HG02938 (cell line): Measurements from ENCODE around the gene KNTC1.
"Not testable (repeated sequence)": the region's sequence is repeated elsewhere in the genome, so short reads cannot be mapped to it uniquely, and the experiment has no call there.

Source experiments
- ATAC-seq: cut with Tn5 transposase; IDR thresholded peaks from one replicate; pipeline ENCODE4 v1.9.1; 2021; ENCODE audit warnings: mild to moderate bottlenecking, moderate library complexity; ENCODE audit not compliant: unreplicated experiment

Gene KNTC1, protein sequence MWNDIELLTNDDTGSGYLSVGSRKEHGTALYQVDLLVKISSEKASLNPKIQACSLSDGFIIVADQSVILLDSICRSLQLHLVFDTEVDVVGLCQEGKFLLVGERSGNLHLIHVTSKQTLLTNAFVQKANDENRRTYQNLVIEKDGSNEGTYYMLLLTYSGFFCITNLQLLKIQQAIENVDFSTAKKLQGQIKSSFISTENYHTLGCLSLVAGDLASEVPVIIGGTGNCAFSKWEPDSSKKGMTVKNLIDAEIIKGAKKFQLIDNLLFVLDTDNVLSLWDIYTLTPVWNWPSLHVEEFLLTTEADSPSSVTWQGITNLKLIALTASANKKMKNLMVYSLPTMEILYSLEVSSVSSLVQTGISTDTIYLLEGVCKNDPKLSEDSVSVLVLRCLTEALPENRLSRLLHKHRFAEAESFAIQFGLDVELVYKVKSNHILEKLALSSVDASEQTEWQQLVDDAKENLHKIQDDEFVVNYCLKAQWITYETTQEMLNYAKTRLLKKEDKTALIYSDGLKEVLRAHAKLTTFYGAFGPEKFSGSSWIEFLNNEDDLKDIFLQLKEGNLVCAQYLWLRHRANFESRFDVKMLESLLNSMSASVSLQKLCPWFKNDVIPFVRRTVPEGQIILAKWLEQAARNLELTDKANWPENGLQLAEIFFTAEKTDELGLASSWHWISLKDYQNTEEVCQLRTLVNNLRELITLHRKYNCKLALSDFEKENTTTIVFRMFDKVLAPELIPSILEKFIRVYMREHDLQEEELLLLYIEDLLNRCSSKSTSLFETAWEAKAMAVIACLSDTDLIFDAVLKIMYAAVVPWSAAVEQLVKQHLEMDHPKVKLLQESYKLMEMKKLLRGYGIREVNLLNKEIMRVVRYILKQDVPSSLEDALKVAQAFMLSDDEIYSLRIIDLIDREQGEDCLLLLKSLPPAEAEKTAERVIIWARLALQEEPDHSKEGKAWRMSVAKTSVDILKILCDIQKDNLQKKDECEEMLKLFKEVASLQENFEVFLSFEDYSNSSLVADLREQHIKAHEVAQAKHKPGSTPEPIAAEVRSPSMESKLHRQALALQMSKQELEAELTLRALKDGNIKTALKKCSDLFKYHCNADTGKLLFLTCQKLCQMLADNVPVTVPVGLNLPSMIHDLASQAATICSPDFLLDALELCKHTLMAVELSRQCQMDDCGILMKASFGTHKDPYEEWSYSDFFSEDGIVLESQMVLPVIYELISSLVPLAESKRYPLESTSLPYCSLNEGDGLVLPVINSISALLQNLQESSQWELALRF (N-terminal part only)

DNA sequence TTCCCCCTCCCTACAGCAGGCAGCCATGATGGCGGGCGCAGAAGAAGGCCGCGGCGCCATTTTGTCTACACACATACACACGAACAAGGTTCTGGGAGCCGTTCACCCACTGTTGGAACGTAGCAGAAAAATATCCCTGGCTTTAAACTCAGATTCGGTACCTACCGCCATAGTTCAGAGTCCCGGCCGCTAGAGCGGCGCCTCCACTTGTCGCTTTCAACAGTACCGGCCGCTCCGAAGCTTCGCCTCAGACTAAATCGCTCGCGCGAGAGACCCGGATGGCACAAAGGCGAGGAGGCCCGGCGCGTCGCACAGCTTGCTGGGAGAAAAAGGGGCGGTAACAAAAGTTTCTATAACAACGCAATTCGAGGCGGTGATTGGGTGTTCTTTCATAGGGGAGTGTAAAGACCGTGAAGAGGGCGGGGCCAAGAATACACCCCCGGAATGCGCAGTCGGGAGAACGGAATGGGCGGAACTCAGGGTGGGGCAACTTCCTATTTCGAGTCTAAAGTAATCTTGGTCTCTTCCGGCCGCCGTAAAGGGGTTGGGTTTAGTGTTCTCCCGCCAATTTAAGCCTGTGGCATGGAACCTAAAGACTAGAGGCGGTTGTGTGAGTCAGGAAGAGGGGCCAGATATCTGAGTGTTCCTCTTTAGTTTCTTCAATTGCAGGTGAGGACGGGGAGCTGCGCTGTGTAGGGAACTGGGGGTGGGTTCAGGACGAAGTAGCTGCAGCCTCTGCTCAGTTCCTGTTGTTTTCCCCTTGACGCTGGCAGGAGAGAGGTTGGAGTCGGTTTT lies at the start of gene KNTC1, which contains the start of gene RSRC2:
Gene KNTC1 (plus strand): TSS at position 567 of the 795 bp plus-strand sequence. CDS start 2,815 bp downstream, outside the sequence.
Gene RSRC2 (minus strand): TSS at position 254 of the 795 bp plus-strand sequence. CDS start 83 bp downstream, at position 171.
- peak; percentile 92 for ATAC-seq

DNA sequence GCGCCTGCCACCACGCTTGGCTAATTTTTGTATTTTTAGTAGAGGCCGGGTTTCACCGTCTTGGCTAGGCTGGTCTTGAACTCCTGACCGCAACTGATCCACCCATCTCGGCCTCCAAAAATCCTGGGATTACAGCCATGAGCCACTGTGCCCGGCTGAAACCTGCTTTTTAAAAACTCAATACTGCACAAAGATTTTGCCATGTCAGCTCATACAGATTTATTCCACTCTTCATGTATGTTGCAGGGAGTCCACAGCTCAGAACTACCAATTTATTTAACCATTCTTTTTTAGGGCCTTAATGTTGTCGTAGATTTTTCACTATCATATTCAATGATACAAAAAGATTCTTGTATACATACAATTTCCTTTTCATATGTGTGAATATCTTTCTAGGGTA lies 46.3 kb upstream of the KNTC1 start:
- no peak for ATAC-seq

DNA sequence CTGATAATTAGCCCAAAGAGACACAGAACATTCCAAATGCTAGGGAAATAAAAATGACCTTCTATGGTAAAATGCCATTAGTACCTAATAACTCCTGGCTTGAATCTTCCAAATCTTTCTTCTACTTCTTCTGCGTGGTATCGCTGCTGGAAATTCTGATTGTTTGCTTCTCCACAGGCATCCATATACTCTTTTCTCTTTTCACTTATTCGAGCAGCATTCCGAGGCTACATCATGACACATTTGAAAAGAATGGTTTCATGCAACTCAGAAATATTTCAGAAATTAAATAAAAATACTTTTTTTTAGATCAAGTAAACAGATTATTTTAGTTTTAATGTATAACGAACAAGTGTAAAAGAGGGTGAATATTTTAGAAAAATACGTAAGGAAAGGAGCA lies 45.2 kb upstream of the KNTC1 start:
- no peak for ATAC-seq

DNA sequence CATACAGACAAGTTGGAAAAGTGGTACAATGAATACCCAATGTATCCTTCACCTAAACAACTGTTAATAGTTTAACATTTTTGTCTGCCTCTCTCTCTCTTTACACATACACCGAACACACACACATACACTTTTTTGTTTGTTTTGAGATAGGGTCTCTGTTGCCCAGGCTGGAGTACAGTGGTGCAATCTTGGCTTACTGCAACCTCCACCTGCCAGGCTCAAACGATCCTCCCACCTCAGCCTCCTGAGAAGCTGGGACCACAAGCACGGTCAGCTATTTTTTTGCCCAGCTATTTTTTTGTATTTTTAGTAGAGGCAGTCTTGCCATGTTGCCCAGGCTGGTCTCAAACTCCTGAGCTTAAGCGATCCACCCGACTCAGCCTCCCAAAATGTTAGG lies 43.1 kb upstream of the KNTC1 start:
- no peak for ATAC-seq

DNA sequence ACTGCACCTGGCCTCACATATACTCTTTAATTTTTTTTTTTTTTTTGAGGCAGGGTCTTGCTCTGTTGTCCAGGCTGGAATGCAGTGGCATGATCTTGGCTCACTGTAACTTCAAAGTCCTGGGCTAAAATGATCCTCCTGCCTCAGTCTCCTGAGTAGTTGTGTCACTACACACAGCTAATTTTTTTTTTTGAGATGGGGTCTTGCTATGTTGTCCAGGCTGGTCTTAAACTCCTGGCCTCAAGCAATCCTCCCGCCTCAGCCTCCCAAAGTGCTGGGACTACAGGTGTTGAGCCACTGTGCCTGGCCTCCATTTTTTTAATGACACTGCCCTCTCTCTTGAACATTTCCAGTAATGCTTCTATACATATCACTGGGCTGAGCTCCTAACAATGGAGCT lies 42.7 kb upstream of the KNTC1 start:
- not testable (repeated sequence) for ATAC-seq

DNA sequence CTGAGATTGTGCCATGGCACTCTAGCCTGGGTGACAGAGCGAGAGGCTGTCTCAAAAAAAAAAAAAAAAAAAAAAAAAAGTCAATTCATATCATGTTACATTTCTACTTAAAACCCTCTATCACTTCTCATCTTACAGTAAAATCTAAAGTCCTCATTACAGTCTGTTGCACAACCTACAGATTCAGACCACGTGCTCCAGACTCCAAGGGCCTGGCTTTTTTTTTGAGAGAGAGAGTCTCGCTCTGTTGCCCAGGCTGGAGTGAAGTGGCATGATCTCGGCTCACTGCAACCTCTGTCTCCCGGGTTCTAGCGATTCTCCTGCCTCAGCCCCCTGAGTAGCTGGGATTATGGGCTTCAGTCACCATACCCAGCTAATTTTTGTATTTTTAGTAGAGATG lies 40.7 kb upstream of the KNTC1 start:
- ATAC-seq, result not testable (repeated sequence)

DNA sequence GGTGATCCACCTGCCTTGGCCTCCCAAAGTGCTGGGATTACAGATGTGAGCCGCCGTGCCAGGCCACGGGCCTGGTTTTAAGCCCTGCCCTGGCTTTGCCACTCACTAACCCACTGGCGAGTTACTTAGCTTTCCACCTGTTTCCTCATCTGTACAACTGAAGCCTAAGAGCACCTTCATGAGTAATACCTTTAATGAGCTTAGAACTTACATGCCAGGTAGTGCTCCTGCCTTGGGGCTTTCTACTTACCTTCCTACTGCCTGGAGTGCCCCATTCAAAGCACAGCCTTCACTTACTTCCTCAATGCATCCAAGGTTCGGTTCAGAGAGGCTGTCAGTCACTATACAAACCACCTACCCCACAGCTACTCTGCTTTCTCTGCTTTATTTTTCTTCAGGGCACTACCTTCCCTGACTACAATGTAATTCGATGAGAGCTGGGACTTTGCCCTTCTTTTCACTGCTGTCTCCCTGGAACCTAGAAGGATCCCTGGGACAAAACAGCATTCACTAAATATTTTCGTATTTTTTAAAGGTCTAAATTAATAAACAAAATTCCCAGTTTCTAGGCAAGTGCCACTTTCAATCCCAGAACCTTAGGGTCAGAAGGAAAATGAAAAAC lies 40.1 kb upstream of the KNTC1 start:
- no peak for ATAC-seq

DNA sequence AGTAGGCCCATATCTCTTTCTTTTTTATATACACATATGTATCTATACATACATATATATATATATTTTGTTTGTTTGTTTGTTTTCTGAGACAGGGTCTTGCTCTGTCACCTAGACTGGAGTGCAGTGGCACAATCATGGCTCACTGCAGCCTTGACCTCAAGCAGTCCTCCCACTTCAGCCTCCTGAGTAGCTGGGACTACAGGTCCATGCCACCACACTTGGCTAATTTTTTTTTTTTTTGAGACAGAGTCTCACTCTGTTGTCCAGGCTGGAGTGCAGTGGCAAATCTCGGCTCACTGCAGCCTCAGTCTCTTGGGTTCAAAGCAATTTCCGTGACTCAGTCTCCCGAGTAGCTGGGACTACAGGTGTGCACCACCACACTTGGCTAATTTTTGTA lies 39.2 kb upstream of the KNTC1 start:
- ATAC-seq, result not testable (repeated sequence)

DNA sequence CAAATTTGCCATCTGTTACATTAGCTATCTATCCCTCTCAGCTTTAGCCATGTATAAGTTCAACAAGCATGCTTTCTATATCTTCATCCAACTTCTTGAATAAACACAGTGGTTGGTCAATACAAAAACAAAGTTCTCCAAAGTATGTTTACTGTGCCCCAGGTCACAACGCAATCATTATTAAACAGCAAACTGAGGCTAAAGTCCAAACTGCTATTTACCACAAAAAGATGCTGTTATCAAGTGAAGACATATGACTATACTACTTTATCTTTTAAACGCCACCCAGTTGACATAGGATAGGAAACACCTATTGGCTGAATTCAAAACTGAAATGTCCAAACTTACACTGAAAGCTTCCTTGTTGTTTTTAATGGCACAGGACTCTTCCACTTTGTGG lies 38.0 kb upstream of the KNTC1 start:
- ATAC-seq, result no peak

DNA sequence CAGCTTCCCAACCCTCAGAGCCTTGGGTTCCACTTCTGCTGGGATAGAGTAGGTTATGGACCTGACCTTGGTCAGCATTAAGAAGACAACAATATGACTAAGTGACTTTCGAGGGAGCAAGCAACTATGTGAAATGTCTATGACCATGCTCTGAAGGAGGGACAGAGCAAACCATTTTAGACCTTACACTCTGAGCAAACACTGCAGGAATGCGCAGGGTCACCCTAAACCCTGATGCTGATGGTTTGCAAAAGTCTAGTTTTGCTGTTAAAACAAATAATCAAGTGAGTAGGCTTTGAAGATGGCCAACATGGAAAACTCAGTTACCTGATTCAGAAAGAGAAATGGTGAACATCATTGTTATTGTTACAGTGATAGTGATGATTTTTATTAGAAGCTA lies 35.1 kb upstream of the KNTC1 start:
- ATAC-seq, result no peak

DNA sequence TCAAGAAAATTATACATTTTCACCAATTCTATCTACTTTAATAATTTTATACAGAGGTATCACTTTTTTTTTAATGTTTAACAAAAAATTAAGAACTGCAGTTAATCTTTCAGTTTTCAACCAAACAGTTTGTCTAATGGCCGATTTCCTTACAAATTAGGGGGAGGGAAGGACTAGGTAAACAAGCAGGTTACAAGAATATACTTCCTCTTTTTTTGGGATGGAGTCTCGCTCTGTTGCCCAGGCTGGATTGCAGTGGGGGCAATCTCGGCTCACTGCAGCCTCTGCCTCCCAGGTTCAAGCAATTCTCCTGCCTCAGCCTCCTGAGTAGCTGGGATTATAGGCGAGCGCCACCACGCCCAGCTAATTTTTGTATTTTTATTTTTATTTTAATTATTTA lies 33.8 kb upstream of the KNTC1 start:
- ATAC-seq, result not testable (repeated sequence)

DNA sequence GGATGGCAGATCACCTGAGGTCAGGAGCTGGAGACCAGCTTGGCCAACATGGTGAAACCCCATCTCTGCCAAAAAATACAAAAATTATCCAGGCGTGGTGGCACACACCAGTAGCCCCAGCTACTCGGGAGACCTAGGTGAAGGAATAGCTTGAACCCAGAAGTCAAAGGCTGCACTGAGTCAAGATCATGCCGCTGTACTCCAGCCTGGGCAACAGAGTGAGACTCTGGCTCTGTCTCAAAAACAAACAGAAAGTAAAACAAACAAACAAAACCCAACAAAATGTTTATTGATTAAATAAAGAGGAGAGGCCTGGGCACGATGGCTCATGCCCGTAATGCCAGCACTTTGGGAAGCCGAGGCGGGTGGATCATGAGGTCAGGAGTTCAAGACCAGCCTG lies 31.8 kb upstream of the KNTC1 start:
- no peak for ATAC-seq

DNA sequence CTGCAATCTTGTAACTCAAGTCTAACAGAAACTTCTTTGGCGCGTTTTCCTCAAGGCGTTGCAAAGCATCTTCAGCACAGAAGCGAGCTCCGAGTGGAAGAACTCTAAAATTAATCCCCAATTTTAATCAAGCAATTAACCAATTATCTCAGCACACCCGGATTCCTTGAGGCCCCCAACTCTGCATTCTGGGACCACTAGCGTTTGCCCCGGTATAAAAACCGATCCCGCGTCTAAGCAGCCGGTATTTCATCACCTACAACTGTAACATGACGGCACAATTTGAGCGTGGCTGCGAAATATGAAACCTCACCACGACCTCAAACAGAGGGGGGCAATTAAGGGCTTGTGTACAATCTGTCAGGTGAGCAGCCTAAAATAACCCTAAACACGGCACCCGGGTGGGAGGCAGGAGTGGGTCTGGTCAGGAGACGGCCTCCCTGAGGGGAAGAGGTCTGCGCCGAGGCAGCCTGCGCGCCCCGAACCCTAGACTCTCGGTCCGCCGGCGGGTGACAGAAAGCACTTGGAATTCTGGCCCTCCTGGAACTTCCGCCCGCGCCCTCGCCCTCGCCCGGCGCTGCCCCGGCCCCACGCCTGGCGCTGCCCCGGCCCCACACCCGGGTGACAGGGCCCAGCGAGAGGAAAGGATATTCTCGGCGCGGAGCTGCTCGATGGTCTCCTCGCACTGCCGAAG lies 26.9 kb upstream of the KNTC1 start:
- peak; percentile 8 for ATAC-seq

DNA sequence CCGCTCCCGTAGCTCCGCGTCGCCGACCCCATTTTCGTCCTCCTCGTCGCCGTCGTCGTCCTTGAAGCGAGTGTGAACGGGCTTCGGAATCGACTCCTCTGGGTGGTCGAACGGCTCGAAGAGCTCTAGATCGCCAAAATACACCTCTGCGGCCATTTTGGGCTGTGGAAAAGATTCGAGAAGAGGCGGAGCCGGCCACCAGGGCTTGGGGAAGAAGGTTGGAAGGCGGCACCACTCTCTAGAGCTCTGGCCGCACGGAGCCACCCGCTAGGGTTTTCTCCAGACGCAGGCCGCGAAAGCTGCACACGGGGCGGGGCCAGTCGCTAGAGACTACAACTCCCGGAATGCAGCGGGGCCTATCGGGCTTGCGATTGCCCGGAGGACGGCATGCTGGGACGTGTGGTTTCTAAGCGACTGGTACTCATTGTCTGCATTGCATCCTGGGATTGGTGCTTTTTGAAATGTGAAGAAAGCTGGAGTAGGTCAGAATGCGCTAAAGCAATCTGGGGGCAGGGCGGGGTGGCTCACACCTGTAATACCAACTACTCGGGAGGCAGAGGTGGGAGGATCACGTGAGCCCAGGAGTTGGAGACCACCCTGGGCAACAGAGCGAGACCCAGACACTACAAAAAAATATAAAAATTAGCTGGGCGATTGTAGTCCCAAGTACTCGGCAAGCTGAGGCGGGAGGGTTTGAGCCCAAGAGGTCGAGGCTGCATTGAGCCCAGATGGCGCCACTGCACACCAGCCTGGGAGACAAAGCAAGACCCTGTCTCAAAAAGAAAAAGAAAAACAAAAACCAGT lies 26.2 kb upstream of the KNTC1 start, which contains the start of gene ZCCHC8:
Gene ZCCHC8 (minus strand): TSS at position 248 of the 804 bp plus-strand sequence. CDS start 92 bp downstream, at position 156.
- peak; percentile 84 for ATAC-seq

DNA sequence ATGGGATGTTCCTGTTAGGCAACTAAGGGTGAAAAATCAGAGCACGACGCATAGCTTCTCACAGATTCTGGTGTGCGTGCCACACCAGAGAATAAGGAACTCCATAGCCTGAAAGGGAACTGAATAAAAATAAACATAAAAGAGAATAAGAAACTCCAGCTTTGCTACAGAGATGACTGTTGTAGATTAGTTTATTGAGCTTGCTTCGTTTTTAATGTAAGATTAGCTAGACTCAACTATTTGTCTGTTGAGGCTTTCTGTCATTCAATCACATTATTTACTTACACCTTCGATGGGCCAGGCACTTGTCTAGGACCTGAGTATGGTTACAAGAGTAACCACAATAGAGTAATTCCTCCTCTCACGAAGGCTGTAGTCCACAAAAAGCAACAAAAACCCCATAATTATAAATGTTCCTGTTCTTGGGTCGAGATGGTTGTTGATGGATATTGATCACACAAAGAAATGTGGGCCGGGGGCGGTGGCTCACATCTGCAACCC lies 25.5 kb upstream of the KNTC1 start:
- no peak for ATAC-seq

DNA sequence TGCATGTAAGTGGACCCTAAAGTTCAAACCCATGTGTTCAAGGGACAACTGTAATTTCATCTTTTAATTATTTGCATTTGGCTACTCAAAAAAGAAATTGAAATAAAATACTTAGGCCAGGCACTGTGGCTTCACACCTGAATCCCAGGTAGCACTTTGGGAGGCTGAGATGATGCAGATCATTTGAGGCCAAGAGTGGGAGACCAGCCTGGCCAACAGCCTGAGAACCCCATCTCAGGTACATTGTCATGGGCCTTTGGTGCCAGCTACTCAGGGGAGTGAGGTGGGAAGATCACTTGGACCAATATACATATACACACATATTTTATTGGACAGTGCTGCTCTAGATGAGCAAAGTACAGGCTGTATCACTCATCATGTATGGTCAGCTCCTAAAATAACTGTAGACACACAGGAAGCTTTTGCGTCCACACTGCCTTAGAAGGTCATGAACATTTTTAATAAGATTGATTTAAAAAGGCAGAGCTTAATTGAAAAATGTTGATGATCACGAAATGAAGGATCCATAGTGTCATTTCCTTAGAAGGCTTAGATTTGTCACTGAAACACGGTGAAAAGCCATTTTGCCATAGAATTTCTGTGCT lies 23.8 kb upstream of the KNTC1 start:
- no peak for ATAC-seq

DNA sequence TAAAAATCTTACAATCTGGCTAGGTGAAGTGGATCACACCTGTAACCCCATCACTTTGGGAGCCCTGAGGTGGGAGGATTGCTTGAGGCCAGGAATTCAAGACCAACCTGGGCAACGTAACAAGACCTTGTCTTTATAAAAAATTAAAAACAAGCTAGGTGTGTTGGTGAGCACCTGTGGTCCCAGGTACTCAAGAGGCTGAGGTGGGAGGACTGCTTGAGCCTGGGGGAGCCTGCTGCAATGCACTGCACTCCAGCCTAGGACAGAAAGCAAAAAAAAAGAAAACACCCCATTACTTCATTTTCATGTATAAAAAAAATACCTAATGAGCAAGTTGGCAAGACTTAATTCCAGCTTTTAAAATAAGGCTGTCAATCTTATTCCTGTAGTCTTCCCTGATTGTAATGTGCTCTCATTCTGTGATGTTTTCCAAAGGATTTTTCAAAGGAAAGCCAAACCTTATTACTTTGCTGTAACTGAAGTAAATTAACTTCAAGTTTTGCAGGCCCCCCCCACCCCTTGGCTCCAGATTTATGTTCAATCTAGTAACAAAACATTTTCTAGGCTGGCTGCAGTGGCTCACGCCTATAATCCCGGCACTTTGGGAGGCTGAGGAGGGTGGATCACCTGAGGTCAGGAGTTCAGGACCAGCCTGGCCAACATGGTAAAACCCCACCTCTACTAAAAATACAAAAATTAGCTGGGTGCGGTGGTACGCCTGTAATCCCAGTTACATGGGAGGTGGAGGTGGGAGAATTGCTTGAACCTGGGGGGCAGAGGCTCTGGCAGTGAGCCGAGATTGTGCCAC lies 23.1 kb upstream of the KNTC1 start:
- no peak for ATAC-seq
